NK-92 (cell line): ENCODE results near the gene ZCCHC2.

Experiments
- DNase-seq: peaks from one replicate; lab custom pipeline; 2025; ENCODE audit not compliant: unreplicated experiment; lab: John Stamatoyannopoulos, UW

Gene ZCCHC2

DNA sequence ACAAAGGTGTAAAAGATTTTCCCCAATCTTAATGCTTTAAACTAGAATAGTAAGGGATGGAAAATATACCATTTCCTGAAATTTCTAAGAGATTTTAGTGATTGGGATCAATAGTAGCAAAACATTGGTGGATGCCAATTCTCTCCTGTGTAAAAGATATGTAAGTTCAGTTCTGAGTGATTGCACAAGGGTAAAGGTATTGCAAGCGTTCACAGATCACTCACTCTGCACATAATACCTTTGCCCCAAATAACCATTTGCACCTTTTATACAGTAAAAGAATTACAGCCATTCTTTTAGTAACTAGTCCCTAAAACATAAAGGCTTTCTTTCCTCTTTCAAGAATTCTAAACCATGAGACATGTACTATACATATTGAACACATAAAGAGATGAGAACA, 13.0 kb upstream of the ZCCHC2 start:
- no peak for DNase-seq

DNA sequence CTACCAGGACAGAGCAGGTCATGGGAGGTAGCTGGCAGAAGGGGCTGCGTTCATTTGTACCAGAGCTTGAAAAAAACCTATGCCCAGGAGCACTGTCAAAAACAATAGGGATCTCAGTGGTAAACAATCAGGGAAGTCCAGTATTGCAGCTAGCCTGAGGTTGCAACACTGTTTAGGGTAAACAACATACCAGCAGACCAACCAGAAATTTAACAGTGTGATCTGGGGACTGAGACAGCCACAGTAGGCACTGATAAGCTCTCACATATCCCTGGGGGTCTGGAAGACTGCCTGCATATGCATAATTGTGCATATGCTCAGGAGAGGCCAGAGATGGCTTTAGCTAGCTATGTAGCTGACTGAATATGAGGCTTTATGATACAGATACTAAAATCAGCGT, 12.0 kb upstream of the ZCCHC2 start:
- no peak for DNase-seq

DNA sequence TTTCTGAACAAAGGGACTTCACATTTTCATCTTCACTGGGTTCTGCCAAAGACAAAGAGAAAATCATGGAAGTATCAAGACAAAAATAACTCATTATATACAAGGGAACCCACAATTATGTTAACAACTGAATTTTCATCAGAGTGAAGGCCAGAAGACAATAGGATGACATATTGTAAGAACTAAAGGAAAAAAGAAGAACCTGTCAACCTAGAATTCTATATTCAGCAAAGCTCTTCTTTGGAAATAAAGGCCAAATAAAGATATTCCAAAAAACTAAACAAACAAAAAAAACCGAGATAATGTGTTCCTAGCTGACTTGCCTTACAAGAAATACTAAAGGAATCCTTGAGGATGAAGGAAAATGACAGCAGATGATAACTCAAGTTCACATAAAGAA, 10.3 kb upstream of the ZCCHC2 start:
- no peak for DNase-seq

DNA sequence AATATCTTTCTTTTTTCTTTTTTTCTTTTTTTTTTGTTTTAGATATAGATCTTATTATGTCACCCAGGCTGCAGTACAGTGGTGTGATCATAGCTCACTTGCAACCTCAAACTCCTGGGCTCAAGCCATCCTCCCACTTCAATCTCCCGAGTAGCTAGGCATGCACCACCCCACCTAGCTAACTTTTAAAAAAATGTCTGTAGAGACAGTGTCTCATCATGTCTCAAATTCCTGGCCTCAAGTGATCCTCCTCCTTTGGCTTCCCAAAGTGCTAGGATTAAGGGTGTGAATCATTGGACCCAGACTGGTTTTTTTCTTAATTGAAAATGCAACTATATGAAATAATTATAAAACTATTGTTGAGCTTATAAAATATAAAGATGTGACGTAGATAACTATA, 9.8 kb upstream of the ZCCHC2 start:
- DNase-seq = no peak

DNA sequence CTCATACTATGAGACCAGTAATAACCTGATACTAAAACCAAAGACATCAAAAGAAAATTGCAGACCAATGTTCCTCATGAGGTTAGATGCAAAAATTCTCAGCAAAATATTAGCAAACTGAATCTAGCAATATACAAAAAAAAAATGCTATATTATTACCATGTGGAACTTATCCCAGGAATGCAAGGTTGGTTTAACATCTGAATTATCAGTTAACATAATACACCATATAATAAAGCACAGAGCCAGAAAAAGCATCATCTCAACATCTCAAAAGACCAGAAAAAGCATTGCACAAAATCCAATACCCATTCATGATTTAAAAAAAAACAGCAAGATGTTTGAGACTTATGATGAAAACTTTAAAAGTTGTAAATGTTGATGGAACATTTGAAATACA, 8.3 kb upstream of the ZCCHC2 start:
- DNase-seq = no peak

DNA sequence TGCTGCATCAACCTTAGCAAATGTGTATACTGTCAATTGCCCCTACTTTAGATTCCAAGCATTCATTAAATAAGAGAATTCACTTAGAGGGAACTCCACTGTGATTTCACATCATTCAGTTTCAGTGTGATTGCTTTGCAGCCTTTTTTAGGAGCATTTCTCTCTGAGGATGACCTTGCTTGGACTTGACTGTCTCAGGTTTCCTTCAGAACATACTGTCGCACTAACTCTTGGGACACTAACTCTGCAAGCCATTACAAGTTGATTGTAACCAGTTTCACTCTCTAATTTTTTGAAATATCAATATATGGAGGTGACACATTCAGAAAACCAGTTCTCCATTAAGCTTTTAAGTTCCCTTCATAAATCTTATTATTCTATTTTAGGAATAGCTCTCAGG, 6.6 kb upstream of the ZCCHC2 start:
- no peak for DNase-seq

DNA sequence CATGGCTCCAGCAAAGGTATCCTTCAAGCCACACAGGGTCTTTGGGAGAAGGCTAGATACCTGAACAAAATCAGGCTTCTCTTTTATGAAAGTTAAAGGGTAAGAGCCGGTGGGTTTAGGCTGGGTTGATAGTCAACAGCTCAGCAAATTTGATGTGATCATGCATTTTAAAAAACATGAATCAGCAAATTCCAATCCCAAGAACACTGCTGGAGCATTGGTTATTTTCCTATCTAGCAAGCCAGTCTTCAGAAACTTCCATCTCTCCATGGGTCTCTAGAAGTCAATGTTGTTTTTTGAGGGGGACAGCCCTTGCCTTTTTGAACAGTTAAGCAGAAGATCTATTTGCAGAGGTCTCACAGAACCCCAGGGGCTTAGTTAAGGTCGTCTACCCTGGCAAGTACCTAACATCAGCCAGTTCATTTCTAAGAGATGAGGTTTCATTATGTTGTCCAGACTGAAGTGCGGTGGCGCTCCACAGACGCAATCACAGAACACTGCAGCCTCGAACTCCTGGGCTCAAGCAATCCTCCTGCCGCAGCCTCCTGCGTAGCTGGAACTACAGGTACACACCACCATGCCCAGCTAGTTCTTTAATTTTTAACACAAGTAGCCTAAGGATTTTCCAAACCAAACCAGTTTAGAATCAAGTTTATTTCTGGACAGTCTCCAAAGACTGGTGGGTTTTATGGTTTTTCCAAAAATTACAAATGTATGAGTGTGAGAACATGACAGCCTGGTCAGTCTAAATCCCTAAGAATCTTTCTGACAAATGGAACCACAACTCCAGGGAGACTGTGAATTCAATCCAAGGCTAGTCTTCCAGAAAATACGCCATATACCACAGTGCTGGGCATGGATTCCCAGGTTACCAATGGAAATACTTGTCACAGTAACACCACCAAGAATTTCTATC, 4.1 kb upstream of the ZCCHC2 start:
- DNase-seq = no peak

DNA sequence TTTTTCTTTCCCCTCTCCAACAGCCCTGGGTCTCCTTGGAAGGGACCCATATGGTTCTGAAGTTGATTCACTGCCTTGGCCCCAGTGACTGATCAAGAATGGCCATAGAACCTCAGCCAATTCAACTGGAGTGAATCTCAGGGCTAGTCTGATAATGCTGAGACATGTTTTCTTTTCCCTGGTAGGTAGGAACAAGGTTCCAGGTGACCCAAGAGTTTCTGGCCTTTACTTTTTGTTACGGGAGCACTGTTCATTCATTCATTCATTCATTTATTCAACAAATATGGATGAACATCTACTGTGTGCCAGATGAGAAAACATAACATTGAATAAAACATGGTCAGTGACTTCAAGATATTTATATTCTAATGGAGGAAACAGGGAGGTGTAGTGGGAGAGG, 3.1 kb upstream of the ZCCHC2 start:
- DNase-seq = no peak

DNA sequence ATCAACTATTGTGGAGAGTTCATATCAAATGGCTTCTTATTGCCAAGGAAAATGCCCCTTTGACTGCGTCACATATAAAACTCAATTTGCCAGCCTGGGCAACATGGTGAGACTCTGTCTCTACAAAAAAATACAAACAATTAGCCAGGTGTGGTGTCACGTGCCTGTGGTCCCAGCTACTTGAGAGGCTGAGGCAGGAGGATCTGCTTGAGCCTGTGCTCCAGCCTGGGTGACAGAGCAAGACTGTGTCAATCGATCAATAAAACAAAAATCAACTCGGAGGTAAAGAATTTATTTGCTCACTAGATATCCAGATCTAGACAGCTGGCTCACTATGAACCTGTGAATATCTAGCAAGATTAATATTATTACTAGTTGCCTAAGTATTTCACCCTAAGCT, 1.7 kb upstream of the ZCCHC2 start:
- DNase-seq = no peak

DNA sequence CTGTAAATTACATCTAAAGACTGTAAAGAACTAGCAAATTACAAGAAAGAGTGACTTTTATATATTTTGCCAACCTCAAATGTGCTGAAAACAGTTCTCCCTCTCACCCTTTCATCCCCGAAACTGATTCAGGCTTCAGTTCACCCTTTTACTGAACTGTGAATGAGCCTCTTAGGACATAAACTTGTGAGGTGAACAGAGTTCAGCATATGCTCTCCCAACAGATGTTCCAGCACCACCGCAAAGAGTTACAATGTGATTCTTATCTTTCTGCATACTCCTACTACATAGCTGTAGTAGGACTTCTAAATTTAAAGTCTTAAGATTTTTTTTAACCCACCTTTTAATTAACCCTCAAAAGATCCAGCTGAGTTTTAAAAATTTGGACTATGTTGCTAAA, 1.2 kb upstream of the ZCCHC2 start:
- DNase-seq = no peak

DNA sequence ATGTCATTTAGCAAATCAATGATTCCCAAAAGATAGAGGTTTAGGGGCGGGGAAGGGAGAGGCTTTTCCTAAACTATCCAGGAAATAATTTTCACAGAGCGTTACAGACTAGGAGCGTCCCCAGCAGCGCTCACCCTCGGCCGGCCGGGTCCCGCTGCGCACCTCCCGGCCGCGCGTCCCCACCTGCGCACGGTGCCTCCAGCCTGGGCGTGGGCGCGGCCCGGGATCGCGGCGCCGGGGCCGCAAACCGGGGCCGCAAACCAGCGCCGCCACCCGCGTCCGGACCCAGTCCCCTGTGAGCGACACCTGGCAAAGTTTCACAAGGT, 684 bp upstream of the ZCCHC2 start:
- DNase-seq = no peak

DNA sequence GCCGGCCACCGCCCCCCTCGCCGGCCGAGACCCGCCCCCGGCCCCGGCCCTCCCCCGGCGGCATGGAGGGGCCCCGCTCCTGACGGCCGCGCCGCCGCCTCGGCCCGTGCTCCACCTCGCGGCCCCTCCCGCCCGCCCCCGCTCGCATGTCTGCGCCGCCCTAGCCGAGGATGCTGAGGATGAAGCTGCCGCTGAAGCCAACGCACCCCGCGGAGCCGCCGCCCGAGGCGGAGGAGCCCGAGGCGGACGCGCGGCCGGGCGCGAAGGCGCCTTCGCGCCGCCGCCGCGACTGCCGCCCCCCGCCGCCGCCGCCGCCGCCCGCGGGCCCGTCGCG, 397 bp downstream of the ZCCHC2 start:
- no peak for DNase-seq

DNA sequence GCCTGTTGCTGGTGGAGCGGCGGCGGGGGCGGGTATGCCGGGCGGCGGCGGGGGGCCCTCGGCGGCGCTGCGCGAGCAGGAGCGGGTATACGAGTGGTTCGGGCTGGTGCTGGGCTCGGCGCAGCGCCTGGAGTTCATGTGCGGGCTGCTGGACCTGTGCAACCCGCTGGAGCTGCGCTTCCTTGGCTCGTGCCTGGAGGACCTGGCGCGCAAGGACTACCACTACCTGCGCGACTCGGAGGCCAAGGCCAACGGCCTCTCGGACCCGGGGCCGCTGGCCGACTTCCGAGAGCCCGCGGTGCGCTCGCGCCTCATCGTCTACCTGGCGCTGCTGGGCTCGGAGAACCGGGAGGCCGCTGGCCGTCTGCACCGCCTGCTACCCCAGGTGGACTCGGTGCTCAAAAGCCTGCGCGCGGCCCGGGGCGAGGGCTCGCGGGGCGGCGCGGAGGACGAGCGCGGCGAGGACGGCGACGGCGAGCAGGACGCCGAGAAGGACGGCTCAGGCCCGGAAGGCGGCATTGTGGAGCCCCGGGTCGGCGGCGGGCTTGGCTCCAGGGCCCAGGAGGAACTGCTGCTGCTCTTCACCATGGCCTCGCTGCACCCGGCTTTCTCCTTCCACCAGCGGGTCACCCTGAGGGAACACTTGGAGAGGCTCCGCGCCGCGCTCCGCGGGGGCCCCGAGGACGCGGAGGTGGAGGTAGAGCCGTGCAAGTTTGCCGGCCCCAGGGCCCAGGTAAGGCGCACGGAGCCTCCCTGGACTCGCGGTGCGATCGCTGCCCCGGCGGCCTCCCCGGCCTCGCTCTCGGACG, 1.0 kb downstream of the ZCCHC2 start:
- no peak for DNase-seq

DNA sequence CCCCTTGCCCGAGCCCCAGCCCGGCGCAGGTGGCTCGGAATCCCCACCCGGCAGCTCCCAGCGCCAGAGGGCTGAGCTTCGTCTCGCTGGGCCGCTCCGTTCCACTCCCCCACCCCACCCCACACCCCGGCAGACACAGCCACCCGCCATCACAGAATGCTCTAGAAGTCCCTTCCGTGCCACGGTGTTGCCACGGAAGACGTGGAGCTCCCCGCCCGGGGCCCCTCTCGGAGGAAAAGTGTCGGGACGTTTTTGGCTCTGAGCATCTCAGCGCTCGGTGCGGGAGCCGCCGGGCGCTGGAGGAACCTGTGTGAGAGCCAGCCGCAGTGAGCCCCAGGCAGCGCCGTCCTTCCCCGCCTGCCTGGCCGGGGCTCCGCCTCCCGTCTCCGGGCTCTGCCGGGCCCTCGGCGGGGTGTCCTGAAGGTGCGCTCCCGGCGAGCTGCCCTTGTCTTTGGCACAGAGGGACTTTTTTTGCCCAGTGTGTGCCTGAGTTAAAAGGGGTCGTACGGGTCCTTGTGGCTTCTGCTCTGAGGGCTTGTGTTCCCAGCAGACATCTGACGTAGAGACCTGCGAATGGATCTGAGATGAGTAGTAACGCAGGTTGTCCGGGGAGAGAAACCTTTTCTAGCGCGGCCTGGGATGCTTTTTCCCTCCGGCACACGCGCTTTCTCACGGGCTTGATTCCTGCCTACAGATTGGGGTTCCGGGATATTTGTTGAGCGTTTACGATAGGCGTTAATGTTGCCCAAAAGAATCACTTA, 1.8 kb downstream of the ZCCHC2 start:
- DNase-seq = no peak

DNA sequence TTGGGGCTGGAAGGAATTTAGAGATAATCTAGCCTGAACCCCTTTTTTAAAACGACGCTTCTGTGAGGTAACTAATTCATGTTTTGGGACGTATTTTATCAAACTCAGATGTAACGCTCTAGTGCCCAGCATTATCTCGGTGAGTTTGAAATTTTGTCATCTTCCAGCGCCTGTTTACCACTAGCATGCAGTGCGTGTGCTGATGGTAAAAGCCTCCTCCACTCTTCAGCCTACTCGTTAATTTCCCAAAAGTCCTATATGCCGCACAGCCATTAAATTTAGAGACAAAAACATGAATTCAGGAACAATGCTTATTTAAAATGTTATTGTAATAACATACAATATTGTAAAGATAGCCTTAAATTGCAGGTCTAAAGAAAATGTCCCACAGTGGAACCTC, 2.8 kb downstream of the ZCCHC2 start:
- DNase-seq = no peak

DNA sequence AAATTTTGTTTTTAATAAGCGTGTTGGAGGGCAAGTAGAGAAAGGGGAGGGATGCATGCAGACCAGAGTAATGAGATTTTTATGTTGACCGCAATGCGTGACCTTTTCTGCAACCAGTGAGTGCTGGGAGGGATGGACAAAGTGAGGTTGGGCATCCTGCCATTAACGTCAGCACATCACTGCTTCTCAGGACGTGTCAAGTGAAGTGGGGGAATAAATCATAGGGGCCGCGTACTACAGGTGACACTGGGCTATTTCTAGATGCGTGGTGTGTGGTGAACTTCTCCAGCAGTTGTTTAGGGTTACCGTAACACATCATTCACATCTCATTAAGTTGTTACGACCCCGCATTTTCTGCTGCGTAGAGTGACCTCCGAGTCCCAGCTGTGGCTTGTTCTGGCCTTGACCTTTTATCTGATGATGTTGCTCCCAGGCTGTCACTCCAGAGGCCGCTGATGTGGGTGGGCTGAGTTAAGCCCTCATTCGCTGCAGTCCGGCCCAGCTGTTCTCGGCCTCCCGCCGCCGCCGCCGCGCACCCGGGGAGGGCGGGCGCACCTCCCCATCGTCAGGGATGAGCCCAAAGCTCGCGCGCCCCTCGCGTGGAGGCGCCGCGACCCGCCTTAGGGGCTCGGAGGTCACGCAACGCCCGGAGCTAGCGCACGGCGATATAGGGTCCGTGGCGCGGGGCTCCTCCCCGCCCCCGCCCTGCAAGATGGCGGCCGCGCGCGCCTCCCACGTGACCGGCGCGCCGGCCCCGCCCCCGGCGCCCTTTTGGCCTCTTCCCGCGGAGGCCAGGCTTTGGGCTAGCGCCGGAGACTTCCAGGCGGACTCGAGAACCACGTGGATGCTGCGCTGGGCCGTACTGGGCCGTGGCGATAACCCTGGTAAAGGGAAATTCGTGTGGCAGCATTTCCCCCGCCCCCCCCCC, 3.5 kb downstream of the ZCCHC2 start:
- no peak for DNase-seq

DNA sequence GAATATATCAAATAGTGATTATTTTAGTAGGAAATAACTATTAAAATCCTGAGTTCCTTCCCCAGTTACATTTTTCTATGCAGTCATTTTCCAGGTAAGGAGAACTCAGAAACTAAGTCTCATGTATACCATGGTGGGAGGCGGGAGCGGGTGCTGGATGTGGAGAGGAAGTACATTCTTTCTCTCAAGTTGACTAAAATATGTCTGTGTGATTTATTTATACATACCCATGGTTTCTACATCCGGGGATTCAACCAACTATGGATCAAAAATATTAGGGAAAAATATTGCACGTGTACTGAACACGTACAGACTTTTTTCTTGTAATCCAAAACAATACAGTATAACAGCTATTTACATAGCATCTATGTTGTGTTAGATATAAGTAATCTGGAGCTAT, 6.8 kb downstream of the ZCCHC2 start:
- DNase-seq = no peak

DNA sequence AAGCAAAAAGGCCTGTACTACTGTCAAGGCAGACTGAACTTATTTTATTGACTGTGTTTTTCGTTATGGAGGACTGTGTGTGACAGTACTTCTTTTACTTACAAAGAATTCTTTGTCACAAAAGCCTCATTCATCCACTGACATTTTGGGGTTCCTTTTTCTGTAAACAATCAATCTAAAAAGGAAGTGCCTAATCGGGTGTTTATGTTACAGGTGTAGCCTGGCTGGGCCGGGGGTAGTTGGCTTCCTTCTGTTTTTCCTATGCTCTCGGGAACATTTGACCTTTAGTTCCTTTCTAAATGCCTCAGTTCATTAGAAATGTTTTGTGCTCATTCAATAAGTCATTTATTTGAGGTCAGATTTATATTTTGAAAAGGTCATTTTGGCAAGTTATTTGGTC, 8.3 kb downstream of the ZCCHC2 start:
- no peak for DNase-seq

DNA sequence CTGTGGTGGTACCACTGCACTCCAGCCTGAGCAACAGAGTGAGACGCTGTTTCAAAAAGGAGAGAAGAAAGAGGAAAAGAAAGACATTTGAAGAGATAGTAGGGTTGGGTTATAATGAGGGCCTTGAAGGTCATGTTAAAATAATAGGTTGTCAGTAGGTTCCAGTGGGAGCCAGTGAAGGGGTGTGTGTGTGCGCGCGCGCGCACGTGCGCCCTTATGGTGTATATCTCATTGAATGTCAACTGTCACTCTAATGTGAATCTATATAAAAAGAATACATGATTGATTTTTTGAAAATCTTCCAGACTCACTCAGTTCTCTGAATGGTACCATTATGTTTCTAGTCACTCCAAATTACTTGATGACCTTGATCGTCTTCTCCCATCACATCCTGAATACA, 9.1 kb downstream of the ZCCHC2 start:
- no peak for DNase-seq

DNA sequence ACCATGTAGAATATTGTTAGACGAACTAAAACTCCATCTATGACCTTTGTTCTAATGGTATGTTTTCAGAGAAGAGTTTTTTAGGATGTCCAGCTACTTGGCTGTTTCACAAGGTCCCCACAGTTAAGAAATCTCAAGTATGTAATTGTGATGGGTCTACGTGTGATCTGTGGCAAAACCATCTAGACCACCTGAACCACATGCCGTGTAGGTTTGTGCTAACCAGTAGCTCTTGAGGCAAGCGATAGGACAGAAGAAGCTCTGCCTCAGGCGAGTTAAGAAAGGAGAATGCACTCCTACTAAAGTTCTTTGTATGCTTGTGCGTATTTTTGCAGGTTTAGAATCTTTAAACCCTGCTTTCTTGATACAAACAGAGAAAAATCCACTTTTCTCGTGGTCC, 13.2 kb downstream of the ZCCHC2 start:
- no peak for DNase-seq
